Cardiac fibroblast (primary cell): ENCODE data around the gene DSC2.

Source experiments
- DNase-seq, 2 donors: peaks; one replicate each; pipeline versions ENCODE4 v3.0.0 to v3.0.0-alpha.2; 2010; ENCODE audit warnings: low read depth in 2 of 2
- H3K4me3 ChIP-seq, 2 donors: replicated peaks in 1 of 2; 1 replicate in 1 of 2; 2 replicates in 1 of 2; pipeline ENCODE4 v1.5.1; 2011; ENCODE audit warnings: low read depth in 2 of 2, low read length in 2 of 2, mild to moderate bottlenecking in 2 of 2, moderate library complexity in 1 of 2
- TF ChIP-seq, protein P1 (sequence below): IDR thresholded peaks from one replicate; pipeline ENCODE4 v1.5.1; 2011; ENCODE audit warnings: low read depth, mild to moderate bottlenecking, low read length, inconsistent platforms

DSC2 gene

GRCh38 chr18:31102025-31102684, at the start of gene DSC2:
Gene DSC2, minus strand, starts transcription at chr18:31102421. Its CDS starts 450 bp downstream, at chr18:31101971.
- H3K4me3 ChIP-seq = peak within 1 kb of the TSS; percentile 36 to 55
- DNase-seq = no peak
- TF ChIP-seq, protein P1, sequence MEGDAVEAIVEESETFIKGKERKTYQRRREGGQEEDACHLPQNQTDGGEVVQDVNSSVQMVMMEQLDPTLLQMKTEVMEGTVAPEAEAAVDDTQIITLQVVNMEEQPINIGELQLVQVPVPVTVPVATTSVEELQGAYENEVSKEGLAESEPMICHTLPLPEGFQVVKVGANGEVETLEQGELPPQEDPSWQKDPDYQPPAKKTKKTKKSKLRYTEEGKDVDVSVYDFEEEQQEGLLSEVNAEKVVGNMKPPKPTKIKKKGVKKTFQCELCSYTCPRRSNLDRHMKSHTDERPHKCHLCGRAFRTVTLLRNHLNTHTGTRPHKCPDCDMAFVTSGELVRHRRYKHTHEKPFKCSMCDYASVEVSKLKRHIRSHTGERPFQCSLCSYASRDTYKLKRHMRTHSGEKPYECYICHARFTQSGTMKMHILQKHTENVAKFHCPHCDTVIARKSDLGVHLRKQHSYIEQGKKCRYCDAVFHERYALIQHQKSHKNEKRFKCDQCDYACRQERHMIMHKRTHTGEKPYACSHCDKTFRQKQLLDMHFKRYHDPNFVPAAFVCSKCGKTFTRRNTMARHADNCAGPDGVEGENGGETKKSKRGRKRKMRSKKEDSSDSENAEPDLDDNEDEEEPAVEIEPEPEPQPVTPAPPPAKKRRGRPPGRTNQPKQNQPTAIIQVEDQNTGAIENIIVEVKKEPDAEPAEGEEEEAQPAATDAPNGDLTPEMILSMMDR = no peak

- TF ChIP-seq, protein P1 = no peak
- no peak overlapping the region for H3K4me3 ChIP-seq
- DNase-seq = no peak
These were observed 47.1 kb upstream of the DSC2 start for GRCh38 chr18:31149351-31149750.

DNA sequence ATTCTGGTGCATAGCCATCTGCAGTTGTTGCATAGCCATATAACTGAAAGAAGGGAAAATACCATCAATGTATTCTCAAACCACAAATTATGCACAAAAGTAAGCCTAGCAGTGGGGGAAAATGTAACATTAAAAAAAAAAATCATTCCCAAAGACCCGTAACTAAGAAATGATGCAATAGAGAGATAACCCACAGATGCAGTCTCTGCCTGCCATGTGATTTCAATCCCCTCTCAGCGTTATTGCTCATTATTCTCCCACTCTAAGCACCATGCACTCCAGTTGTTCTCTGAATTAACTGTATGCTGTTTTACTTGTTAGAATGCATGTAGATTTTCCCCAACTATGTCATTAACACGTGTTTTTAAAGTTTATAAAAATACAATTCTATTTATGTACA, 46.4 kb upstream of the DSC2 start:
- DNase-seq = no peak
- TF ChIP-seq, protein P1 = no peak
- H3K4me3 ChIP-seq = no peak overlapping the region

GRCh38 chr18:31146809-31147208, 44.6 kb upstream of the DSC2 start:
- H3K4me3 ChIP-seq = no peak overlapping the region
- TF ChIP-seq, protein P1 = no peak
- peak; percentile 4 to 12 for DNase-seq

- H3K4me3 ChIP-seq = no peak overlapping the region
- TF ChIP-seq, protein P1 = no peak
- DNase-seq = no peak
These were observed 40.8 kb upstream of the DSC2 start for GRCh38 chr18:31143025-31143424.

DNA sequence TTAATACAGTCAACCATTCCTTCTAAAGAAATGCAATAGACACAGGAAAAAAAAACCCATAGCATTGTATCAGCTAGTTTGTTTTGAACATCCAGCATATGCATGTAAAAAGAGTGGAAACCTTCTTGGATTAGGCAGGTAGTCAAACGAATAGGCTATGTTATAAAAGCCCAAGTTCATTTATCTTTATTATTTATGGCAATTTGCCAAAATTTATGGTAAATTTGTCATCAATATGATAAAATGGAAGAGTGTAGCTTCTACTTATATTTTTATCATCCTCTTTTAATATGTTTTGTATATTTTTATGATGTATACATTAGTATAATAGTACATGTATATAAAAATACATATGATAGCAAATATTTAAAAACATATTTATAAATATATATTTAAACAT, 36.5 kb upstream of the DSC2 start:
- TF ChIP-seq, protein P1 = no peak
- no peak for DNase-seq
- no peak overlapping the region for H3K4me3 ChIP-seq
